KBM-7 (cell line): ENCODE results near the gene ARHGAP11B.
"Not testable (repeated sequence)": the region's sequence is repeated elsewhere in the genome, so short reads cannot be mapped to it uniquely, and the experiment has no call there.

Source experiments
- DNase-seq: peaks from one replicate; pipeline ENCODE4 v3.0.0-alpha.2; 2015
- in situ Hi-C: fragments of 300-500 bp; cut with MboI; formaldehyde crosslinking; loops from 2 replicates; pipeline ENCODE4 v1.14.3; 2020; ENCODE audit warnings: low sequenced_read_pairs, low pct_unique_long_range_greater_than_20kb, mixed read lengths

The ARHGAP11B gene

GRCh38 chr15:30625436-30626193, at the start of gene ARHGAP11B:
ARHGAP11B (plus strand) TSS chr15:30626128.
- in situ Hi-C loops: not testable (repeated sequence)
- peak; percentile 98 for DNase-seq

GRCh38 chr15:30579394-30579970, 46.4 kb upstream of the ARHGAP11B start:
- DNase-seq, in situ Hi-C loops: not testable (repeated sequence)

- in situ Hi-C loops, DNase-seq: not testable (repeated sequence)
Observed at GRCh38 chr15:30580716-30581115, 45.2 kb upstream of the ARHGAP11B start.

- DNase-seq, in situ Hi-C loops: not testable (repeated sequence)
Observed at GRCh38 chr15:30598953-30599352, 27.0 kb upstream of the ARHGAP11B start.

- in situ Hi-C loops, DNase-seq: not testable (repeated sequence)
Observed at GRCh38 chr15:30603796-30604195, 22.1 kb upstream of the ARHGAP11B start, which contains the start of gene GOLGA8H. GOLGA8H (plus strand) TSS chr15:30604028; CDS start chr15:30604126, 98 bp downstream.

GRCh38 chr15:30612271-30612670, 13.7 kb upstream of the ARHGAP11B start:
- DNase-seq, in situ Hi-C loops: not testable (repeated sequence)

GRCh38 chr15:30621342-30621741, 4.6 kb upstream of the ARHGAP11B start:
- peak; percentile 19 for DNase-seq
- in situ Hi-C loops: not testable (repeated sequence)

- in situ Hi-C loops: not testable (repeated sequence)
Observed at GRCh38 chr15:30626194-30626565, 252 bp downstream of the ARHGAP11B start.

GRCh38 chr15:30626632-30627031, 704 bp downstream of the ARHGAP11B start:
- in situ Hi-C loops: not testable (repeated sequence)

More at GRCh38 chr15:30626194-30626565, 252 bp downstream of the ARHGAP11B start:
- peak; percentile 57 for DNase-seq

GRCh38 chr15:30650012-30650929, 24.3 kb downstream of the ARHGAP11B start:
- peak; percentile 18 for DNase-seq
- in situ Hi-C loops: no loop called here

More at GRCh38 chr15:30626632-30627031, 704 bp downstream of the ARHGAP11B start:
- not testable (repeated sequence) for DNase-seq

GRCh38 chr15:30661154-30661553, 35.2 kb downstream of the ARHGAP11B start:
- peak; percentile 48 for DNase-seq
- in situ Hi-C loops: not testable (repeated sequence)

GRCh38 chr15:30669621-30670020, 43.7 kb downstream of the ARHGAP11B start:
- in situ Hi-C loops, DNase-seq: not testable (repeated sequence)

- in situ Hi-C loops: no loop called here
- DNase-seq: no peak
Observed at GRCh38 chr15:30670056-30670455, 44.1 kb downstream of the ARHGAP11B start.

GRCh38 chr15:30671309-30671708, 45.4 kb downstream of the ARHGAP11B start:
- DNase-seq: no peak
- in situ Hi-C loops: no loop called here

GRCh38 chr15:30675126-30675525, 49.2 kb downstream of the ARHGAP11B start:
- DNase-seq: no peak
- in situ Hi-C loops: no loop called here

- in situ Hi-C loops, DNase-seq: not testable (repeated sequence)
Observed at GRCh38 chr15:30675891-30676290, 50.0 kb downstream of the ARHGAP11B start.

GRCh38 chr15:30680997-30681396, 55.1 kb downstream of the ARHGAP11B start:
- DNase-seq, in situ Hi-C loops: not testable (repeated sequence)

GRCh38 chr15:30685709-30686285, 59.9 kb downstream of the ARHGAP11B start:
- peak; percentile 49 for DNase-seq
- in situ Hi-C loops: not testable (repeated sequence)

GRCh38 chr15:30686651-30687050, 60.7 kb downstream of the ARHGAP11B start:
- in situ Hi-C loops, DNase-seq: not testable (repeated sequence)
